A549 (cell line): ENCODE data around the gene HDGF.

Experiments
- CHD4 ChIP-seq: fragments of 200-600 bp; sonication (generic); IDR thresholded peaks from 2 replicates; pipeline ENCODE4 v1.6.1; 2016; ENCODE audit warnings: antibody characterized with exemption, mild to moderate bottlenecking, borderline replicate concordance
- MYC ChIP-seq: IDR thresholded peaks from 2 replicates; pipeline ENCODE4 v1.6.1; 2012; ENCODE audit warnings: mild to moderate bottlenecking, inconsistent platforms, low read length, improper control_type of control experiment, borderline replicate concordance
- NR3C1 ChIP-seq: fragments of >200 bp; sonication (Bioruptor Twin); formaldehyde crosslinking; IDR thresholded peaks from 3 replicates; pipeline ENCODE4 v1.6.1; 2017
- POLR2A ChIP-seq: IDR thresholded peaks from 2 replicates; pipeline ENCODE4 v1.6.1; 2012; ENCODE audit warnings: mild to moderate bottlenecking, low read length
- RARB ChIP-seq: fragments of 250-450 bp; sonication (Bioruptor Pico); IDR thresholded peaks from 2 replicates; pipeline ENCODE4 v1.8.0; 2021; ENCODE audit warnings: mild to moderate bottlenecking, moderate library complexity
- RNF2 ChIP-seq: fragments of 200-600 bp; sonication (generic); IDR thresholded peaks from 2 replicates; pipeline ENCODE4 v1.6.1; 2016; ENCODE audit warnings: low read depth, mild to moderate bottlenecking, antibody characterized with exemption, moderate library complexity, borderline replicate concordance
- SMC3 ChIP-seq: fragments of >200 bp; sonication (Bioruptor Twin); formaldehyde crosslinking; IDR thresholded peaks from 3 replicates; pipeline ENCODE4 v1.6.1; 2018; ENCODE audit warnings: inconsistent platforms
- TF ChIP-seq, protein P1 (sequence below): fragments of 450-650 bp; IDR thresholded peaks from 2 replicates; pipeline ENCODE4 v1.6.1; 2014; ENCODE audit warnings: antibody characterized with exemption
- TF ChIP-seq, protein P2 (sequence below): fragments of >200 bp; sonication (Bioruptor Twin); formaldehyde crosslinking; IDR thresholded peaks from 3 replicates; pipeline ENCODE4 v1.5.1; 2016
- TF ChIP-seq, protein P3 (sequence below): IDR thresholded peaks from 2 replicates; pipeline ENCODE4 v1.6.1; 2012
- TF ChIP-seq, protein P4 (sequence below): IDR thresholded peaks from 2 replicates; pipeline ENCODE4 v1.6.1; 2012

DNA sequence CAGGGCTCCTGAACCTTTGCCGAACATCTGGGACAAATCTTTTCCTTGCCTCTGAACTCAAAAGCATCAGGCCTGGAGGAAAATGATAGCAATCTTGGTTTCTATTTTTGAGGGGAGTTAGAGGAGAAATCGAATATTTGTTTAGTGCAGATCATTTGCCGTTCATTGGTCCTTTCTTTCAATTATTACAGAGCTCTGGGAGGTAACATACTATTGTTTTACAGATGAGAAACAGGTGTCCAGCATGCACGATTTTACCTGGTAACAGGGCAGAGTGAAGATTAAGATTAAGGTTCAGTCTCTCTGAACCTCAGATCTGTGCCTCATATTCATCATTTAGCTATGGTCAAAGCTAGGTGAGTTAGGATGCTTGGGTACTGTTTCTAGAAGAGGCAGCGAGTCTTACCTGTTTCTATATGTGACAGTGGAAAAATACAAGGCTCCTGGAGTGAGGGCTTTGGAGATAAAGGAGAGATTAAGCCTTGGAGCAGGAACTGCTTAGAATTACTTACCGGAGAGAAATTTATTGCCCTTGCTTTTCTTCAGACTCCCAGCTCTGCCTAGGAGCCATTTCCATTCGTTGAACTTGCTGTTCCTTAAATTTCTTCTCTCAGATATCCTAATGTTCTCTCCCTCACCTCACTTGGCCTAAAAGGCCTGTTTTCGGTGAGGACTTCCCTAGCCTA lies 17.3 kb upstream of the HDGF start:
- TF ChIP-seq, protein P1, sequence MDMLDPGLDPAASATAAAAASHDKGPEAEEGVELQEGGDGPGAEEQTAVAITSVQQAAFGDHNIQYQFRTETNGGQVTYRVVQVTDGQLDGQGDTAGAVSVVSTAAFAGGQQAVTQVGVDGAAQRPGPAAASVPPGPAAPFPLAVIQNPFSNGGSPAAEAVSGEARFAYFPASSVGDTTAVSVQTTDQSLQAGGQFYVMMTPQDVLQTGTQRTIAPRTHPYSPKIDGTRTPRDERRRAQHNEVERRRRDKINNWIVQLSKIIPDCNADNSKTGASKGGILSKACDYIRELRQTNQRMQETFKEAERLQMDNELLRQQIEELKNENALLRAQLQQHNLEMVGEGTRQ: no peak
- TF ChIP-seq POLR2A (no peak), SMC3 (no peak), RNF2 (no peak), NR3C1 (no peak), MYC (no peak), RARB (no peak), CHD4 (no peak)
- TF ChIP-seq, protein P2, sequence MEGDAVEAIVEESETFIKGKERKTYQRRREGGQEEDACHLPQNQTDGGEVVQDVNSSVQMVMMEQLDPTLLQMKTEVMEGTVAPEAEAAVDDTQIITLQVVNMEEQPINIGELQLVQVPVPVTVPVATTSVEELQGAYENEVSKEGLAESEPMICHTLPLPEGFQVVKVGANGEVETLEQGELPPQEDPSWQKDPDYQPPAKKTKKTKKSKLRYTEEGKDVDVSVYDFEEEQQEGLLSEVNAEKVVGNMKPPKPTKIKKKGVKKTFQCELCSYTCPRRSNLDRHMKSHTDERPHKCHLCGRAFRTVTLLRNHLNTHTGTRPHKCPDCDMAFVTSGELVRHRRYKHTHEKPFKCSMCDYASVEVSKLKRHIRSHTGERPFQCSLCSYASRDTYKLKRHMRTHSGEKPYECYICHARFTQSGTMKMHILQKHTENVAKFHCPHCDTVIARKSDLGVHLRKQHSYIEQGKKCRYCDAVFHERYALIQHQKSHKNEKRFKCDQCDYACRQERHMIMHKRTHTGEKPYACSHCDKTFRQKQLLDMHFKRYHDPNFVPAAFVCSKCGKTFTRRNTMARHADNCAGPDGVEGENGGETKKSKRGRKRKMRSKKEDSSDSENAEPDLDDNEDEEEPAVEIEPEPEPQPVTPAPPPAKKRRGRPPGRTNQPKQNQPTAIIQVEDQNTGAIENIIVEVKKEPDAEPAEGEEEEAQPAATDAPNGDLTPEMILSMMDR: no peak
- TF ChIP-seq, protein P3, sequence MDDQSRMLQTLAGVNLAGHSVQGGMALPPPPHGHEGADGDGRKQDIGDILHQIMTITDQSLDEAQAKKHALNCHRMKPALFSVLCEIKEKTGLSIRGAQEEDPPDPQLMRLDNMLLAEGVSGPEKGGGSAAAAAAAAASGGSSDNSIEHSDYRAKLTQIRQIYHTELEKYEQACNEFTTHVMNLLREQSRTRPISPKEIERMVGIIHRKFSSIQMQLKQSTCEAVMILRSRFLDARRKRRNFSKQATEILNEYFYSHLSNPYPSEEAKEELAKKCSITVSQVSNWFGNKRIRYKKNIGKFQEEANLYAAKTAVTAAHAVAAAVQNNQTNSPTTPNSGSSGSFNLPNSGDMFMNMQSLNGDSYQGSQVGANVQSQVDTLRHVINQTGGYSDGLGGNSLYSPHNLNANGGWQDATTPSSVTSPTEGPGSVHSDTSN: no peak
- TF ChIP-seq, protein P4, sequence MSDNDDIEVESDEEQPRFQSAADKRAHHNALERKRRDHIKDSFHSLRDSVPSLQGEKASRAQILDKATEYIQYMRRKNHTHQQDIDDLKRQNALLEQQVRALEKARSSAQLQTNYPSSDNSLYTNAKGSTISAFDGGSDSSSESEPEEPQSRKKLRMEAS: no peak
